Pancreas (tissue), 10 donors: ENCODE data around the gene EHD4. TPM values are rescaled to one million over a fixed set of nuclear protein-coding genes. Genes with fewer than 3 reads are reported as not detected.

Experiments used
- ATAC-seq, 4 donors: fragments of 200-7000 bp; cut with Tn5 transposase; one replicate each; pipeline versions ENCODE4 v1.8.0 to v1.9.1; 2020; ENCODE audit warnings: mild to moderate bottlenecking in 4 of 4, moderate library complexity in 4 of 4
- DNase-seq, 6 donors: peaks; one replicate each; pipeline ENCODE4 v3.0.0-alpha.2; 2020
- FAIRE-seq: peaks from 2 replicates; lab custom pipeline; 2012; peaks lifted over from hg19 to GRCh38; lab: Jason Lieb, UNC
- H3K27ac ChIP-seq, 4 donors: fragments of 200-600 bp; sonication (generic); 1 replicate in 3 of 4; 2 replicates in 1 of 4; pipeline versions ENCODE4 v1.5.0 to v1.8.0; 2020
- H3K27me3 ChIP-seq, 4 donors: fragments of 200-600 bp; one replicate each; pipeline ENCODE4 v1.8.0; 2021
- H3K36me3 ChIP-seq, 3 donors: fragments of 200-600 bp; sonication (generic) in 1 of 3; one replicate each; pipeline versions ENCODE4 v1.5.0 to v1.8.0; 2020 to 2021
- H3K4me1 ChIP-seq, 3 donors: fragments of 200-600 bp; one replicate each; pipeline ENCODE4 v1.8.0; 2021
- H3K4me3 ChIP-seq, 4 donors: fragments of 200-600 bp; sonication (generic) in 2 of 4; one replicate each; pipeline versions ENCODE4 v1.5.0 to v1.8.0; 2020 to 2021
- H3K9me3 ChIP-seq, 4 donors: fragments of 200-600 bp; one replicate each; pipeline ENCODE4 v1.8.0; 2021
- CTCF ChIP-seq, 4 donors: fragments of 200-600 bp; sonication (generic) in 3 of 4; IDR thresholded peaks; one replicate each; pipeline versions ENCODE4 v1.5.0 to v1.8.0; 2021; ENCODE audit warnings: antibody characterized with exemption in 4 of 4
- WGBS, 2 donors: extraction: QIAGEN DNeasy Blood & Tissue Kit; methylation state at CpG; one replicate each; pipeline ENCODE4 v1.1.7; 2013; 5-methylcytosine and 5-hydroxymethylcytosine counted together
- intact Hi-C, 3 donors: fragments of 100-400 bp; cut with DNase I; formaldehyde crosslinking; loops; one replicate each; pipeline versions ENCODE4 v1.11.1 to v1.14.2; 2022
- polyA plus RNA-seq, 2 donors: library from polyadenylated mRNA; stranded (reverse); fragments of 200-250 nt; gene quantifications; one replicate each; pipeline ENCODE4 v1.2.3, GENCODE V29; 2013
- total RNA-seq, 6 donors: library from RNA; stranded (reverse); fragmentation: NEBNext Ultra II Directional in 4 of 6; extraction: Animal tissue kit (Norgen Biotek cat#: 25700) in 4 of 6; gene quantifications; one replicate each; pipeline versions ENCODE4 v1.2.1 to v1.2.4, GENCODE V29; 2021 to 2023
- donor health status: healthy with polysubstance abuse.
- donor health status: DM: no; HTN: no; CAD: no; lungs with moderate emphysema.
- donor health status: DM: no; HTN: no; CAD: no.
- donor health status: control.
- donor health status: control.
- donor health status: Bipolar disorder and iron deficiency.
- donor health status: DM: yes; HTN: yes; CAD: no.
- donor health status: DM: no; HTN: no; CAD: no.
- donor health status: DM: no; HTN: no; CAD: no.
- donor health status: DM: yes; HTN: yes; CAD: no.

The EHD4 gene
- total and polyA plus RNA-seq, 8 donors, result 8.1 to 22.8 (median 8.5) TPM

- Histone ChIP-seq H3K36me3 (no peaks in the 10 kb centered on the region), H3K27ac (no peak overlapping the region), H3K4me3 (no peak overlapping the region), H3K27me3 (no peaks in the 10 kb centered on the region), H3K4me1 (peaks cover 0 to 9% (median 0%) of the 10 kb centered on the region in 3 donors), H3K9me3 (no peaks in the 10 kb centered on the region)
- intact Hi-C loops, result no loop called here
- TF ChIP-seq CTCF (IDR thresholded peaks at IDR 0.05), result no peak
- ATAC-seq (no peak), DNase-seq (no peak), FAIRE-seq (no peak)
- WGBS, 2 donors, result 85 to 89% methylated on average over 6 of the region's 6 CpGs
Observed at GRCh38 chr15:42016971-42017370, 44.6 kb upstream of the EHD4 start.

DNA sequence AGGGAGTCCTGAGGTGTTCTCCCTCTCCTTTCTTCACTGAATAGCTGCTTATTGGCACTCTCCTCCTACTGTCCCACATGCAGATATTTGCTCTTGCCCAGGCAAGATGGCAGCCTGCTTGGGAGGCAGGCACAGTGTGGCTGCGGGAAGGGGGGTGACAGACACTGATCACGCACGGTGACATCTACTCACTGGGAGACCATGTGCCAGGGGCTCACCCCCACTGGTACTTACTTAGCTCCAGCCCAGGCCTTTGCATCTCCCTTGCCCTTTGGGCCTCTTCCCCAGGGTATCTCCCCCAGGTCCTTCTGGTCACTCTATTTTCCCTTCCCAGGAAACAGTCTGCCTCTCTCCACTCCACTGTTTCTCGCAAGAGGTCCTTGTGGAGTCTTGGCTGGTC is 42.0 kb upstream of the EHD4 start:
- TF ChIP-seq CTCF (IDR thresholded peaks at IDR 0.05), result no peak
- Histone ChIP-seq H3K4me1 (peaks cover 0 to 13% (median 0%) of the 10 kb centered on the region in 3 donors), H3K27ac (no peak overlapping the region), H3K9me3 (no peaks in the 10 kb centered on the region), H3K27me3 (no peaks in the 10 kb centered on the region), H3K36me3 (no peaks in the 10 kb centered on the region), H3K4me3 (no peak overlapping the region)
- no peak for ATAC-seq
- no peak for FAIRE-seq
- intact Hi-C loops, result no loop called here
- WGBS, 2 donors, result 90 to 100% methylated on average over 4 of the region's 4 CpGs
- peak in 1 of 6 donors; percentile 25 for DNase-seq

- WGBS, 2 donors, result 94 to 95% methylated on average over 10 of the region's 10 CpGs
- H3K27ac ChIP-seq, result no peak overlapping the region
- no peaks in the 10 kb centered on the region for H3K27me3 ChIP-seq
- intact Hi-C loops, result no loop called here
- no peak overlapping the region for H3K4me3 ChIP-seq
- peak in 1 of 4 donors; percentile 9 for ATAC-seq
- no peaks in the 10 kb centered on the region for H3K36me3 ChIP-seq
- no peak for DNase-seq
- no peak for TF ChIP-seq CTCF (IDR thresholded peaks at IDR 0.05)
- H3K9me3 ChIP-seq, result no peaks in the 10 kb centered on the region
- peaks cover 0 to 13% (median 0%) of the 10 kb centered on the region in 3 donors for H3K4me1 ChIP-seq
- FAIRE-seq, result no peak
Observed at GRCh38 chr15:42012928-42013482, 40.6 kb upstream of the EHD4 start.

DNA sequence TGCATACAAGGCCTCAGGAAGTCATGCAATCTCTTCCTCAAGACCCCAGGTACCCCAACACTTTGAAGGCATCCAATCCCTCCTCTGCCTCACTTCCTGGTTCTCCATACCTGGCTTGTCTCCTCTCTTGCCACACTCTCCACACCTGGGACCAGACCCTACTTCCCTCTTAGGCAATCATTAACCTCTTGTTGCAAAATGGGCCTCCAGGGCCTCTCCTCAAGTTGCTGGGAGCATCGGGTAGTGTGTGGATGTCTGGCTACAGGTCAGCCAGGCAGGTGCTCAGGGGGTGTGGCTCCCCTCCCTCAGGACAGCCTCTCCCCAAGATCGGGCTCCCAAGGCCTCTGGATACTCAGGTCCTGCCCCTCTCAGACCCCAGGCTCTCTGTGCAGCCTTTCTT is 39.9 kb upstream of the EHD4 start:
- intact Hi-C loops, result no loop called here
- Histone ChIP-seq H3K27ac (peak overlapping the region in 2 of 4 donors; percentile 15 to 22), H3K27me3 (no peaks in the 10 kb centered on the region), H3K4me3 (no peak overlapping the region), H3K36me3 (no peaks in the 10 kb centered on the region), H3K4me1 (peaks cover 0 to 13% (median 0%) of the 10 kb centered on the region in 3 donors), H3K9me3 (no peaks in the 10 kb centered on the region)
- FAIRE-seq, result no peak
- TF ChIP-seq CTCF (IDR thresholded peaks at IDR 0.05), result no peak
- DNase-seq, result peak in 3 of 6 donors; percentile 25 to 44 (median 33)
- WGBS, 2 donors, result 18 to 31% methylated on average over 2 of the region's 2 CpGs
- peak; percentile 72 to 92 (median 86) for ATAC-seq

GRCh38 chr15:42011074-42011473 is 38.7 kb upstream of the EHD4 start:
- intact Hi-C loops, result no loop called here
- Histone ChIP-seq H3K4me3 (no peak overlapping the region), H3K27ac (peak overlapping the region in 2 of 4 donors; percentile 31 to 37), H3K27me3 (no peaks in the 10 kb centered on the region), H3K9me3 (no peaks in the 10 kb centered on the region), H3K36me3 (no peaks in the 10 kb centered on the region), H3K4me1 (peaks cover 0 to 13% (median 0%) of the 10 kb centered on the region in 3 donors)
- DNase-seq (no peak), ATAC-seq (no peak), FAIRE-seq (no peak)
- 87 to 92% methylated on average over 7 of the region's 7 CpGs for WGBS, 2 donors
- no peak for TF ChIP-seq CTCF (IDR thresholded peaks at IDR 0.05)
